Raji (cell line): ENCODE measurements around the gene STK4.

Experiments used
- POLR2A ChIP-seq: IDR thresholded peaks from 2 replicates; pipeline ENCODE4 v1.6.1; 2011; ENCODE audit warnings: low read depth, low read length, control low read depth; ENCODE audit not compliant: insufficient read depth

The STK4 gene

DNA sequence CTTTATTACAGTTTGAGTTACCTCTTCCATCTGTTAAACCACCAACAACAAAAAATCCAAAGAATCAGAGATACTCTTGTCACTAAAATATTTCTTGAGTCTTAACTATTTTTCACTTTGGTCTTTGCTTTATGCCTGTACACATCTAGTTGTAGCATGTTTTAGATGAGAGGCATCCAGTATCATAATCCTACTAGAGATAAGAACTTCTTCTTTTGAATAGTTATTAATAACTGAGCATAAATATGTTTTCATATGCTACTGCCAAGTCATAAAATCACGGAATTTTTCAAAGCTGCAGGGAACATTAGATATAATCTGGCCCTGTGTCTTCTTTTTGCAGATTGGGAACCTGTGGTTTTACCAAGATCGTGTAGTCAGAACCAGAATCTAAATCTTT, 55.3 kb downstream of the STK4 start:
- no peak for TF ChIP-seq POLR2A

DNA sequence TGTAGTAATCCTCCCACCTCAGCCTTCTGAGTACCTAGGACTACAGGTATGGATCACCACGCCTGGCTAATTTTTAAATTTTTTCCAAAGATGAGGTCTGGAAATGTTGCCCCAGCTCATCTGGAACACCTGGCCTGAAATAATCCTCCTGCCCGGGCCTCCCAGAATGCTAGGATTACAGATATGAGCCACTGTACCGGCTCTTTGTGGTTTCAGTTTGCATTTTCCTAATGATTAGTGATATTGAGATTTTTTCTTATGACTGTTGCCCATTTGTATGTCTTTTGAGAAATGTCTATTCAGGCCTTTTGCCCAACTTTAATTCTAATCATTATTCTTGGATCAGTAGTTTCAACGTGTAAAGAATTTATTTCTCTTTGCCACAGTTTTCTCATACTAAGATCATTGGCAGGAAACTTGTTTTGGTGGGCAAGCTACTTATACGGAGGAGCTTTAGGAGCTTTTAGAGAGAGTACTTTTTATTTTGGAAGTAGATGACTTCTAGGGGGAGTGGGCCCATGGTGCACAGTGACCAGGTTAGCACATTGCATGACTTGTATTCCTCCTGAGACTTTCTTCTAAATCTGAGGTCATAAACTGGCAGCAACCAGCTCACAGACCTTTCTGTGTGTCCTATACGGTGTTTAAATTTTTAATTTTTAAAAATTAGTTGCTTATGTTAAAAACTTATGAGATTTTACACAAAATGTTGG, 62.3 kb downstream of the STK4 start:
- no peak for TF ChIP-seq POLR2A

DNA sequence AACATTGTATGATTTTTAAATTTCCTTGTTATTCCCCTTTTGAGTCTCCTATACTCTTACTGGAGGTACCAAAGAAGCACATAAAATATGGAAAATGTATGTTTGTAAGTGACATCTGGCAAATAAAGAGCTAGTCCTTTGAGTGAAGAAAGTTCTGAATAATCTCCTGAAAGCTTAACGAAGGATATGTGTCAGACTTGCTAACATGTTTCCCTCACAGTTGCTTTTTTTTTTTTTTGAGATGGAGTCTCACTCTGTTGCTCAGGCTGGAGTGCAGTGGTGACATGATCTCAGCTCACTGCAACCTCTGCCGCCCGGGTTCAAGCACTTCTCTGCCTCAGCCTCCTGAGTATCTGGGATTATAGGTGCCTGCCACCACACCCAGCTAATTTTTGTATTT, 63.6 kb downstream of the STK4 start:
- TF ChIP-seq POLR2A: no peak

DNA sequence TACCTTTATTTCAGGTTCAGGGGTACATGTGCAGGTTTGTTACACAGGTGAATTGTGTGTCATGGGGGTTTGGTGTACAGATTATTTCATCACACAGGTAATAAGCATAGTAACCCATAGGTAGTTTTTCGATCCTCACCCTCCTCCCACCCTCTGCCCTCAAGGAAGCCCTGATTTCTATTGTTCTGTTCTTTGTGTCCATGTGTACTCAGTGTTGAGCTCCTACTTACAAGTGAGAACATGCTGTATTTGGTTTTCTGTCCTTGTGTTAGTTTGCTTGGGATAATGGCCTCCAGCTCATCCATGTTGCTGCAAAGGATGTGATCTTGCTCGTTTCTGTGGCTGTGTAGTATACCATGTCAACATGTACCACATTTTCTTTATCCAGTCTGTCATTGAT, 66.0 kb downstream of the STK4 start:
- no peak for TF ChIP-seq POLR2A

DNA sequence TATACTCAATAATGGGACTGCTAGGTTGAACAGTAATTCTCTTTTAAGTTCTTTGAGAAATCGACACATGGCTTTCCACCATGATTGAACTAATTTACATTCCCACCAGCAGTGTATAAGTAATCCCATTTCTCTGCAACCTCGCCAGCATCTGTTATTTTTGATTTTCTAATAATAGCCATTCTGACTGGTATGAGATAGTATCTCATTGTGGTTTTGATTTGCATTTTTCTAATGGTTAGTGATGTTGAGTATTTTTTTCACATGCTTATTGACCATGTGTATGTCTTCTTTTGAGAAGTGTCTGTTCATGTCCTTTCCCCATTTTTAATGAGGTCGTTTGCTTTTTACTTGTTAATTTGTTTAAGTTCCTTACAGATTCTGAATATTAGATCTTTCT, 66.5 kb downstream of the STK4 start:
- no peak for TF ChIP-seq POLR2A

DNA sequence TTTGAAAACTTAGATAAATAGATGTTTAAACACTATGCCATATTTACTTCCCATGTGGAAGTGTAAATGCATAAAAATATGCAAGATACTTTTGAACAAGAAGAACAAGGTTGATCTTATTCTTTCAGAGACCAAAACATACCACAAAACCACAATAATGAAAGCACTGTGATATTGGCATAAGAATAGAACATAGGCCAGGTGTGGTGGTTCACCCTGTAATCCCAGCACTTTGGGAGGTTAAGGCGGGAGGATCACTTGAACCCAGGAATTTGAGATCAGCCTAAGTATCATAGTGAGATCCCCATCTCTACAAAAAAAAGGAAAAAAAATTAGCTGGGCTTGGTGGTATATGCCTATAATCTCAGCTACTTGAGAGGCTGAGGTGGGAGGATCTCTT, 68.1 kb downstream of the STK4 start:
- TF ChIP-seq POLR2A: no peak

DNA sequence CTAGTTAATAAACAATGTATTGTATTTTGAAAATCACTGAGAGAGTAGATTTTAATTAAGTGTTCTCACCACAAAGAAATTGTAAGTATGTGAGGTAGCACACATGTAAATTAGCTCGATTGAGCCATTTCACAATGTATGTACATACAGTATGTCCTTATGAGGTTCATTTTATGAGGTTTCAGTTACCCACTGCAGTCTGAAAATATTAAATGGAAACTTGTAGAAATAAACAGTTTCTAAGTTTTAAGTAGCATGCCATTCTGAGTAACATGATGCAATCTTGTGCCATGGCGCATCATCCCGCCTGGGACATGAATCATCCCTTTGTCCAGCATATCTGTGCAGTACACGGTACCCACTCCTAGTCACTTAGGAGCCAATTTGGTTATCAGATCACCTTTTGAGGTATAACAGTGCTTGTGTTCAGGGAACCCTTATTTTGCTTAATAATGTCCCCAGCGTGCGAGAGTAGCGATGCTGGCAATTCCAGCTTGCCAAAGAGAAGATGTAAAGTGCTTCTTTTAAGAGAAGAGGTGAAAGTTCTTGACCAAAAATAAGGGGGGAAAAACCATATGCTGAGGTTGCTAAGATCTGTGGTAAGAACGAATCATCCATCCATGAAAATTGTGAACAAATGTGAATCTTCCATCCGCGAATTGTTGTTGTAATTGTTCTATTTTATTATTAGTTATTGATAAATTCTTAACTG, 69.9 kb downstream of the STK4 start:
- TF ChIP-seq POLR2A: no peak

DNA sequence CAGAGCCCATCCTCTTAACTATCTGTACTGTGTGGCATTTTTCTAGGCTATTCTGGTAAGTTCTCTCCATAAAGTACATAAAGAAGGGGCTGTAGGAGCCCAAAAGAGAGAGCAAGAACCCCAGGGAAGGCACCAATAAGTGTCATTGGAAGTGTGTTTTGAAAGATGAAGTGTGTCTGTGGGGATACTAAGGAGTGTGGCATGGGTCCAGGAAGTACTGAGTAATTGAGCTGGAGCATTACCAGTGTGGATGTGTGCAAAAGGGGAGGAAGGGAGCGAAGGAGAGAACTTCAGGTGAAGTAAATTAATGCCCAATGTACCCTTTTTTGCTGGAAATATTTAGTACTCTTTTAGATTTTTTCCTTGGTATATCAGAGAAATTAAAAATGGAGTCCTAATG, 70.7 kb downstream of the STK4 start:
- TF ChIP-seq POLR2A: no peak

DNA sequence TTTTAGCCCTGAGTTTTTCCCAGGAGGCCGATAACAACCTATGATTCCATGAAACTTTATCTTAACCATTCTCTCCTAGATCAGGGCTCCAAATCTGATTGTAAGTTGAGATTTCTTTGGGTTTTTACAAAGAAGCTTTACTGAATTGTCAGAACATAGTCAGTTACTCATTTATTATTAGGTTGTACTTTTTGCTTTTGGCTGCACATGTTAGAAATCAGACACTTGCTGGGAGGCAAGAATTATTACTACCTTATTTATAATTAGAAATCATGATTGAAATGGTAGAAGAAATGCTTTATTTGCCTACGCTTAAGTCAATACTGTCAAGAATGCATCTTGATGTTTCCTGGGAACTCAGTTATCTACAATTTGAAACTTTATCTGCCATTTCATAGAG, 71.3 kb downstream of the STK4 start:
- no peak for TF ChIP-seq POLR2A

DNA sequence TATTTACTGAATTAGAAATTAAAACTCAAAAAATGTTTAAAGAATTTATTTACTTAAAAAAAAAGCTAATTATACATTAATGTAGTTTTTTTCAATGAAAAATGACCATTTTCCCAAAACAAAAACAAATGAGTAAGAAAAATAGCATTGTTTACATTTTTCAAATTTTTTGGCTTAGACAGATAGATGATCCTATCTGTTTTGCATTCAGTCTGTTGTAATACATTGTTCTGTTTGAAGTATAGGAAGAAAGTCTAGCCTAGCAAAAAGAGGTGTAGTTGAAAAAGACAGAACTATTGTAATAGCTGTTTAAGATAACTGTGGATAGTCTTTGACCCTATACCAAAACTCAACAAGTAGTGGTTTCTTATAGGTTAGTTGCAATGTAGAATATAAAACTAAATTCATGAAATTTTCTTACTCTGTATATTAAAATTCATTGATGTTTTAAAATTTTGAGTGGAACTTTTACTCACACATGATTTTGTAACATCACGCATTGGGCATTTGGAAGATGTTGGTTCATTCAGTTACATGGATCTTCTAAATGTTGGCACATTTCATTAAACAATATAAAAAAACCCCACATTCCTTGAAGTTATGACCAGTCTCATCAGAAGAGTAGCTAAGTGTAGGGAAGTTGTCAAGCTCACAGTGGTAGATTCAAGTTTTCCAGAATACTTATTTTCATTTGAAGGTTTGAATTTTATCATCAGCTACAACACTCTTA, 72.6 kb downstream of the STK4 start:
- no peak for TF ChIP-seq POLR2A

DNA sequence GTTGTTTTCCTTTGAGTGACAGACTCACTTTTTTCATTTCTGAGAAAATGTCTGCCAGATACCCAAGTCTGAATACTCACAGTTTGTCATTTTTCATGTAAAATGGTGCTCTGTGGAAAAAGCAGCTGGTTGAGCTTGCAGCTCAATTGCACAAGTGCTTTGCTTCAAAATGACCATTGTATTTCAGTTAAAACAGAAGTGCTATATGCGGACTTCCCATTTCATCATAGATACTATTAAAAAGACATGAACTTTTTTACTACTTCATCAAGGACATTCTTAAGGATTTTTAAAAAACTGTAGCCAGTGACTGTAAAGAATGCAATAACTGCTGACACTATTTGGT, 73.1 kb downstream of the STK4 start:
- TF ChIP-seq POLR2A: no peak

DNA sequence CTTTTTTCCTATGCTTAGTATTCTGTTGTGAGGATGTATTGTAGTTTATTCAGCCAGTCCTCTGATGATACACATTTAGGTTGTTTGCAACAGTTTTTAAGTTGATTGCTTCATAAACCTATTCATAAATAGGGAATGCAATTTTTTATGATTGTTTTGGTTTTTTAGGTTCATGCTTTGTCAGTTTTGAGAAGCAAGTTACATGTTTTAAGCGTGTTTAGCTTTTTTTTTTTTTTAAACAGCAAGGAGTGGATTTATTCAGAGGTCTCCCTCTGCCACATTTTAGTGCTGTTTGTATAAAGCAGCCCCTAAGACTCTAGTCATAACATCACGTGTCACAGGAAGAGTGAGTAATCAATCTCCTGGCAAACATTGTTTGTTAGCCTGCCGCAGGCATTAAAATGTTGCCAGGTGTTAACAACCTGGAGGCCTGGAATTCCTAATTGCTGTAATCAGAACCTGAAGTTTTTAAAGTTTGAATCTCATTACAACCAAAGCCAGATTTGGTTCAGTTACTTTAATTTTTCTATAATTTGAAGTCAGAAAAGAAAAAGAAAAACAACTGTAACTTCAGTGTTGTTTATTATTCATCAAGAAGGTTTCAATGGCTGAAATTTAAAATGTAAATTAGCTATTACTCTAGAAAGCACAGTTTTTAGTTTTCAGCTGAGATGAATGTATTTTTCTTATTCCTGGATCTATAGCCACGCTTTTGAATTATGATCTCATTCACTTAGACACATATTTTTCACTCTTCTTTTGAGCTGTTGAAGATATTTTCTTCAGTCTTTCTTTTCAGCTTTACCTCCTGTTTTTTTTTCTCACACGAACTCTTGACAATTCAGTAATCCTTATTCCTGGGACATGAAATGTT, 75.4 kb downstream of the STK4 start:
- TF ChIP-seq POLR2A: no peak

DNA sequence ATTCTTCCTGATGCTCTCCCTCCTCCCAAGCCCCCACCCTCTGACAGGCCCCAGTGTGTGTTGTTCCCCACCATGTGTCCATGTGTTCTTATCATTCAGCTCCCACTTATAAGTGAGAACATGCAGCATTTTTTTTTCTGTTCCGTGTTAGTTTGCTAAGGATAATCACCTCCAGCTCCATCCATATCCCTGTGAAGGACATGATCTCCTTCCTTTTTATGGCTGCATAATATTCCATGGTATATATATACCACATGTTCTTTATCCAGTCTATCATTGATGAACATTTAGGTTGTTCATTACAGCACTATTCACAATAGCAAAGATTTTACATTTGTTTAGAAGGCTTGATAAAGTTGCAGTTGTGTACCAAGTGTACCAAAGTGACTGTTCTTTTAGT, 76.7 kb downstream of the STK4 start:
- TF ChIP-seq POLR2A: no peak

DNA sequence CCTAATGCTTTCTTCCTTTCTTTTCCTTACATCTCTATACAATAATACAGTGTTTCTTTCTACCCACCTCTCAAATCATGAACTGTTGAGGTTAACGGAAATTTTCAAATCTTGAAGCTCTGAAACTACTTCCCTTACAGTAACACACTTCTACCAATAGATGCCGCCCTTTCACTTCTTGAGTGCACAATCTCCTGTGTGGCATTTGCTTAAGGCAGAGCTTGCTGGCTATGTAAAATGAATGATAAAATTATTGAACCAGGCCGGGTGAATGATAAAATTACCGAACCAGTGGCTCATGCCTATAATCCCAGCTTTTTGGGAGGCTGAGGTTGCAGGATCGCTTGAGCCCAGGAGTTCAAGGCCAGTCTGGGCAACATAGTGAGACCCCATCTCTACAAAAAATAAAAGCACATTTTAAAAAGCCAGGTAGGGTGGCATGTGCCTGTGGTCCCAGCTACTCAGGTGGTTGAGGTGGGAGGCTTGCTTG, 77.8 kb downstream of the STK4 start:
- TF ChIP-seq POLR2A: no peak

DNA sequence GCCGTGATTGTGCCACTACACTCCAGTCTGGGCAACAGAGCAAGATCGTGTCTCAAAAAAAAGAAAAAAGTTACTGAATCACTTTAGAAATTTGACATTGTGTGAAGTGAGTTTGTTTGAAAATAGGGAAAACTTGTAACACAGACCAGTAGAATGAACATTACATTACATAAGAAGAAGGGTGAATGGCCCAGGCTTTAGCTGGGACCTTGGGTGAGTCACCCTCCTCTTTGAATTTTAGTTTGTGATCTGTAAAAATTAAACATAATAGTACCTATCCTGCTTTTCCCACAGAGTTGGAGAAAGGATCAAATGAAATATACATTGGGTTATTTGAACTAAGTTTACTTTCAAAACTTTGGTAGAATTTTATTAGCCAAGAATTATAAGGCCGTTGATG, 78.3 kb downstream of the STK4 start:
- no peak for TF ChIP-seq POLR2A
